B cell (primary cell): Measurements from ENCODE around the gene TREM1. TPM values are rescaled to one million over a fixed set of nuclear protein-coding genes. Genes with fewer than 3 reads are reported as not detected.

Source experiments
- ATAC-seq: fragments of 200-7000 bp; cut with Tn5 transposase; one replicate; pipeline ENCODE4 v1.10.0; 2021; ENCODE audit warnings: low read depth, mild to moderate bottlenecking, moderate number of reproducible peaks, moderate library complexity
- CTCF ChIA-PET: fragments of 350-600 bp; sonication (Branson Sonifier 250); formaldehyde crosslinking; loops from one replicate; lab custom pipeline; 2021; ENCODE audit warnings: antibody characterized with exemption, inconsistent platforms; lab: Charles Lee
- POLR2A ChIA-PET: fragments of 350-600 bp; sonication (Branson Sonifier 250); formaldehyde crosslinking; loops from one replicate; lab custom pipeline; 2021; ENCODE audit warnings: antibody characterized with exemption; lab: Charles Lee
- DNase-seq: peaks from one replicate; pipeline ENCODE4 v3.0.0; 2013
- H2AFZ ChIP-seq: 2 replicates; pipeline ENCODE4 v1.6.1; 2012; ENCODE audit warnings: mild to moderate bottlenecking, low read depth, low read length; ENCODE audit not compliant: insufficient read depth, poor library complexity, severe bottlenecking
- H3K27ac ChIP-seq, 2 donors: 1 replicate in 1 of 2; 2 replicates in 1 of 2; pipeline ENCODE4 v1.5.1; 2012 to 2013; ENCODE audit warnings: low read length in 2 of 2, mild to moderate bottlenecking in 2 of 2, moderate library complexity in 1 of 2
- H3K27me3 ChIP-seq, 4 experiments: fragments of 200-600 bp in 1 of 4; sonication (generic) in 1 of 4; replicated peaks in 1 of 4; 1 replicate in 2 of 4; 2 replicates in 2 of 4; pipeline versions ENCODE4 v1.6.1 to v1.7.0; 2013 to 2016; ENCODE audit warnings: low read length in 3 of 4, mild to moderate bottlenecking in 2 of 4, mixed read lengths in 1 of 4, moderate library complexity in 1 of 4; ENCODE audit not compliant: insufficient read depth in 4 of 4, control insufficient read depth in 3 of 4; ENCODE audit errors: control extremely low read depth in 1 of 4
- H3K36me3 ChIP-seq, 2 experiments: replicated peaks in 1 of 2; 1 replicate in 1 of 2; 2 replicates in 1 of 2; pipeline versions ENCODE4 v1.6.1 to v1.7.1; 2013; ENCODE audit warnings: low read length in 1 of 2; ENCODE audit not compliant: insufficient read depth in 2 of 2, control insufficient read depth in 1 of 2; ENCODE audit errors: control extremely low read depth in 1 of 2, extremely low read depth in 1 of 2
- H3K4me1 ChIP-seq, 2 donors: fragments of 200-600 bp in 1 of 2; sonication (generic) in 1 of 2; 1 replicate in 1 of 2; 2 replicates in 1 of 2; pipeline versions ENCODE4 v1.5.1 to v1.6.1; 2013 to 2017; ENCODE audit warnings: low read length in 2 of 2; ENCODE audit not compliant: control insufficient read depth in 2 of 2, insufficient read depth in 2 of 2
- H3K4me2 ChIP-seq: replicated peaks from 2 replicates; pipeline ENCODE3; 2012; ENCODE audit warnings: mild to moderate bottlenecking, low read depth, low read length; ENCODE audit not compliant: poor library complexity, severe bottlenecking
- H3K4me3 ChIP-seq, 5 experiments: fragments of 200-600 bp in 1 of 5; sonication (generic) in 1 of 5; 1 replicate in 3 of 5; 2 replicates in 2 of 5; pipeline versions ENCODE4 v1.5.1 to v1.7.0; 2011 to 2016; ENCODE audit warnings: low read length in 4 of 5, mild to moderate bottlenecking in 4 of 5, low read depth in 2 of 5, control low read depth in 1 of 5, moderate library complexity in 1 of 5; ENCODE audit not compliant: insufficient read depth in 1 of 5; ENCODE audit errors: control extremely low read depth in 1 of 5, extremely low read depth in 1 of 5
- H3K79me2 ChIP-seq: fragments of 200-600 bp; sonication (generic); one replicate; pipeline ENCODE4 v1.6.0; 2016; ENCODE audit warnings: low read length; ENCODE audit not compliant: control insufficient read depth, insufficient read depth
- H3K9ac ChIP-seq: fragments of 200-600 bp; sonication (generic); 2 replicates; pipeline ENCODE4 v1.6.1; 2017; ENCODE audit warnings: mild to moderate bottlenecking, low read length, moderate library complexity
- H3K9me3 ChIP-seq, 3 donors: one replicate each; pipeline versions ENCODE4 v1.6.1 to v1.7.1; 2013; ENCODE audit warnings: low read length in 2 of 3; ENCODE audit not compliant: control insufficient read depth in 2 of 3, insufficient read depth in 1 of 3; ENCODE audit errors: control extremely low read depth in 1 of 3
- H4K20me1 ChIP-seq: 2 replicates; pipeline ENCODE4 v1.6.0; 2012; ENCODE audit warnings: mild to moderate bottlenecking, low read length; ENCODE audit not compliant: insufficient read depth, control insufficient read depth, poor library complexity, severe bottlenecking
- H3K27ac Mint-ChIP-seq: one replicate; pipeline ENCODE4 v1.8.0; 2021; ENCODE audit warnings: mixed read lengths
- H3K27me3 Mint-ChIP-seq: one replicate; pipeline ENCODE4 v1.8.0; 2021; ENCODE audit warnings: mixed read lengths
- H3K4me1 Mint-ChIP-seq: one replicate; pipeline ENCODE4 v1.8.0; 2021; ENCODE audit warnings: mixed read lengths
- H3K4me3 Mint-ChIP-seq: one replicate; pipeline ENCODE4 v1.8.0; 2021; ENCODE audit warnings: mixed read lengths
- H3K9me3 Mint-ChIP-seq: one replicate; pipeline ENCODE4 v1.8.0; 2022; ENCODE audit warnings: mixed read lengths; ENCODE audit not compliant: insufficient read depth
- EZH2 ChIP-seq: IDR thresholded peaks from 2 replicates; pipeline ENCODE4 v1.6.1; 2012; ENCODE audit warnings: borderline replicate concordance, low read depth, mild to moderate bottlenecking, moderate library complexity, low read length; ENCODE audit not compliant: insufficient read depth, poor library complexity, severe bottlenecking
- WGBS: methylation state at CpG from one replicate; pipeline ENCODE4 v1.1.5; 2013; ENCODE audit warnings: missing lambda C conversion rate; ENCODE audit not compliant: insufficient coverage; 5-methylcytosine and 5-hydroxymethylcytosine counted together
- intact Hi-C: fragments of 100-400 bp; cut with micrococcal nuclease; formaldehyde crosslinking; loops from one replicate; pipeline ENCODE4 v1.10.0; 2022
- polyA plus RNA-seq: library from polyadenylated mRNA; depleted of rRNA; stranded (reverse); fragments of >200 nt; gene quantifications from 2 replicates; pipeline ENCODE4 v1.2.3, GENCODE V29; 2012
- total RNA-seq, 2 donors: library from RNA; stranded (reverse); fragments of 120-200 nt in 1 of 2; gene quantifications; 1 replicate in 1 of 2; 2 replicates in 1 of 2; pipeline versions ENCODE4 v1.2.3 to v1.2.4, GENCODE V29; 2013 to 2022
- TF ChIP-seq, protein P1 (sequence below): fragments of 200-600 bp; IDR thresholded peaks from one replicate; pipeline ENCODE4 v1.8.0; 2022; ENCODE audit warnings: antibody characterized with exemption, mild to moderate bottlenecking

TREM1 gene
- total and polyA plus RNA-seq, 2 donors (not counting 1 experiment from before 2014, with no cell fraction given): 1.9 TPM; not detected in 1

- Histone ChIP-seq H3K9me3 (no peaks in the 10 kb centered on the region), H4K20me1 (no peaks in the 10 kb centered on the region), H3K27me3 (no peaks in the 10 kb centered on the region), H3K4me3 (no peak overlapping the region), H3K4me2 (peak overlapping the region; percentile 47), H2AFZ (no peak overlapping the region), H3K79me2 (no peaks in the 10 kb centered on the region), H3K4me1 (peaks cover 57 to 60% of the 10 kb centered on the region in 2 donors), H3K27ac (peak overlapping the region; percentile 79 to 90), H3K36me3 (no peaks in the 10 kb centered on the region), H3K9ac (no peak overlapping the region)
- Mint-ChIP-seq H3K27ac (peak overlapping the region; percentile 28), H3K9me3 (no peaks in the 10 kb centered on the region), H3K4me1 (peaks cover 50% of the 10 kb centered on the region), H3K27me3 (no peaks in the 10 kb centered on the region), H3K4me3 (no peak overlapping the region)
- intact Hi-C loops: loop anchor here (5.0 kb wide), 2 partner anchors 133 to 367 kb away; no protein-coding TSS in a partner anchor
- POLR2A ChIA-PET: no interaction called here
- TF ChIP-seq, protein P1, sequence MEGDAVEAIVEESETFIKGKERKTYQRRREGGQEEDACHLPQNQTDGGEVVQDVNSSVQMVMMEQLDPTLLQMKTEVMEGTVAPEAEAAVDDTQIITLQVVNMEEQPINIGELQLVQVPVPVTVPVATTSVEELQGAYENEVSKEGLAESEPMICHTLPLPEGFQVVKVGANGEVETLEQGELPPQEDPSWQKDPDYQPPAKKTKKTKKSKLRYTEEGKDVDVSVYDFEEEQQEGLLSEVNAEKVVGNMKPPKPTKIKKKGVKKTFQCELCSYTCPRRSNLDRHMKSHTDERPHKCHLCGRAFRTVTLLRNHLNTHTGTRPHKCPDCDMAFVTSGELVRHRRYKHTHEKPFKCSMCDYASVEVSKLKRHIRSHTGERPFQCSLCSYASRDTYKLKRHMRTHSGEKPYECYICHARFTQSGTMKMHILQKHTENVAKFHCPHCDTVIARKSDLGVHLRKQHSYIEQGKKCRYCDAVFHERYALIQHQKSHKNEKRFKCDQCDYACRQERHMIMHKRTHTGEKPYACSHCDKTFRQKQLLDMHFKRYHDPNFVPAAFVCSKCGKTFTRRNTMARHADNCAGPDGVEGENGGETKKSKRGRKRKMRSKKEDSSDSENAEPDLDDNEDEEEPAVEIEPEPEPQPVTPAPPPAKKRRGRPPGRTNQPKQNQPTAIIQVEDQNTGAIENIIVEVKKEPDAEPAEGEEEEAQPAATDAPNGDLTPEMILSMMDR: no peak
- no peak for TF ChIP-seq EZH2
- WGBS: no CpG with 5 or more reads among the region's 2 CpGs
- DNase-seq: peak; percentile 56
- CTCF ChIA-PET: interaction anchor here (1.0 to 1.6 kb wide), 4 partner anchors 8 to 247 kb away, joined by 4 to 19 read pairs (median 6); no protein-coding TSS in a partner anchor
- ATAC-seq: no peak
Observed at GRCh38 chr6:41315203-41315602, 28.7 kb upstream of the TREM1 start.

DNA sequence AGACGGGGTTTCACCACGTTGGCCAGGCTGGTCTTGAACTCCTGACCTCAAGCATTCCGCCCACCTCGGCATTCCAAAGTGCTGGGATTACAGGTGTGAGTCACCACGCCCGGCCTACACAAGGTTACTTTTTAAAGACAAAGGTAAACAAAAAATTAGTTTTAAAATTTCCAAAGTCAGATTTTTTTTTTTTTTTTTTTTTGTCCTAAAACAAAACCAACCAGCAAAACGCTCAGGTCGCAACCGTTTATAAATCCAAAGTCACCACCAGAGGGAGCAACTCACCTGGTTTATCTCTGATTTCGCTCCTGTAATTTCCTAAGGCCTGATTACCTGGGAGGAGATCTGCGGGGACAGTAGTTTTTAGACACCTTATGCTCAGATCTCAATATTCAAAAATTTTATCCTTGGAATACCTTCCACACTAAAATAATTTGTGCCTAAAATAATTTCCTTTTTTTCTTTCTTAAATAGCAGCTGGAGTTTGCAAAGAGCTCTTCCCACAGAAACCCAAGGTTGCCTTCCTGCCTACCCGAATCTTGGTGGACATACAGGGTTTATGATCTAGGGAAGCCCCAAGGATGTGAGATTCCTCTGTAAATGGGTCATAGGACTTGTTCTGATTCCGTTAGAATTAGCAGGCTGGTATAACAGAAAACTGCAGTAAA lies 19.8 kb upstream of the TREM1 start:
- Histone ChIP-seq H3K4me1 (peaks cover 21 to 30% of the 10 kb centered on the region in 2 donors), H4K20me1 (no peaks in the 10 kb centered on the region), H2AFZ (peak overlapping the region; percentile 29), H3K36me3 (no peaks in the 10 kb centered on the region), H3K79me2 (no peaks in the 10 kb centered on the region), H3K9ac (no peak overlapping the region), H3K27me3 (no peaks in the 10 kb centered on the region), H3K27ac (no peak overlapping the region), H3K9me3 (peaks cover 0 to 4% (median 0%) of the 10 kb centered on the region in 3 donors), H3K4me3 (no peak overlapping the region), H3K4me2 (no peak overlapping the region)
- peak; percentile 76 for DNase-seq
- 100% methylated on average over 1 of the region's 13 CpGs for WGBS
- Mint-ChIP-seq H3K9me3 (peaks cover 4% of the 10 kb centered on the region), H3K4me1 (peaks cover 36% of the 10 kb centered on the region), H3K27me3 (no peaks in the 10 kb centered on the region), H3K4me3 (no peak overlapping the region), H3K27ac (no peak overlapping the region)
- intact Hi-C loops: loop anchor here (1.0 to 2.0 kb wide), 2 partner anchors 12 to 60 kb away; no protein-coding TSS in a partner anchor
- peak; percentile 39 for ATAC-seq
- TF ChIP-seq EZH2: no peak
- TF ChIP-seq, protein P1: peak; percentile 87
- ChIA-PET CTCF (interaction anchor here (0.6 to 8.7 kb wide), 34 partner anchors 8 to 400 kb away, joined by 3 to 134 read pairs (median 4); no protein-coding TSS in a partner anchor), POLR2A (interaction anchor here (0.7 to 1.6 kb wide), 2 partner anchors 12 to 115 kb away, joined by 6 to 7 read pairs; no protein-coding TSS in a partner anchor)
